SK-N-SH treated with all-trans-retinoic acid at 6 μM for 48 hours (cell line): ENCODE measurements around the gene FOSL2.

Source experiments
- BACH2 ChIP-seq: fragments of 250-450 bp; sonication (Bioruptor Pico); IDR thresholded peaks from 2 replicates; pipeline ENCODE4 v1.9.0; 2021; ENCODE audit warnings: mild to moderate bottlenecking, borderline replicate concordance
- CSDC2 ChIP-seq: fragments of 250-450 bp; sonication (Bioruptor Pico); IDR thresholded peaks from 2 replicates; pipeline ENCODE4 v1.5.0; 2020; ENCODE audit warnings: mild to moderate bottlenecking, moderate library complexity
- ESRRG ChIP-seq: fragments of 250-450 bp; sonication (Bioruptor Pico); IDR thresholded peaks from 2 replicates; pipeline ENCODE4 v1.6.1; 2021; ENCODE audit warnings: mild to moderate bottlenecking
- GLIS3 ChIP-seq: fragments of 250-450 bp; sonication (Bioruptor Pico); IDR thresholded peaks from 2 replicates; pipeline ENCODE4 v1.5.0; 2020; ENCODE audit warnings: mild to moderate bottlenecking, moderate library complexity
- OSR1 ChIP-seq: fragments of 250-450 bp; sonication (Bioruptor Pico); IDR thresholded peaks from 2 replicates; pipeline ENCODE4 v1.8.0; 2022; ENCODE audit warnings: moderate library complexity, mild to moderate bottlenecking, inconsistent platforms
- PATZ1 ChIP-seq: fragments of 250-450 bp; sonication (Bioruptor Pico); IDR thresholded peaks from 2 replicates; pipeline ENCODE4 v1.8.0; 2020; ENCODE audit warnings: mild to moderate bottlenecking, moderate library complexity, borderline replicate concordance
- RARB ChIP-seq: fragments of 250-450 bp; sonication (Bioruptor Pico); IDR thresholded peaks from 2 replicates; pipeline ENCODE4 v1.8.0; 2021; ENCODE audit warnings: mild to moderate bottlenecking, moderate library complexity
- TCF4 ChIP-seq: fragments of 250-450 bp; sonication (Bioruptor Pico); IDR thresholded peaks from 2 replicates; pipeline ENCODE4 v1.8.0; 2021; ENCODE audit warnings: mild to moderate bottlenecking, moderate library complexity, borderline replicate concordance
- ZC3H10 ChIP-seq: fragments of 250-450 bp; sonication (Bioruptor Pico); IDR thresholded peaks from 2 replicates; pipeline ENCODE4 v1.5.1; 2021; ENCODE audit warnings: mild to moderate bottlenecking, moderate library complexity
- ZFP3 ChIP-seq: fragments of 250-450 bp; sonication (Bioruptor Pico); IDR thresholded peaks from 2 replicates; pipeline ENCODE4 v1.5.0; 2020; ENCODE audit warnings: mild to moderate bottlenecking, moderate library complexity
- ZFP30 ChIP-seq: fragments of 450-650 bp; formaldehyde crosslinking; IDR thresholded peaks from 2 replicates; pipeline ENCODE4 v1.5.0; 2022; ENCODE audit warnings: mild to moderate bottlenecking, moderate library complexity
- ZNF70 ChIP-seq: fragments of 450-650 bp; formaldehyde crosslinking; IDR thresholded peaks from 2 replicates; pipeline ENCODE4 v1.5.0; 2020; ENCODE audit warnings: mild to moderate bottlenecking, moderate library complexity
- ZNF8 ChIP-seq: fragments of 450-650 bp; formaldehyde crosslinking; IDR thresholded peaks from 2 replicates; pipeline ENCODE4 v1.5.0; 2020; ENCODE audit warnings: mild to moderate bottlenecking, moderate library complexity
- TF ChIP-seq, protein P1 (sequence below): fragments of 250-450 bp; sonication (Bioruptor Pico); IDR thresholded peaks from 2 replicates; pipeline ENCODE4 v1.5.0; 2020; ENCODE audit warnings: mild to moderate bottlenecking, moderate library complexity

DNA sequence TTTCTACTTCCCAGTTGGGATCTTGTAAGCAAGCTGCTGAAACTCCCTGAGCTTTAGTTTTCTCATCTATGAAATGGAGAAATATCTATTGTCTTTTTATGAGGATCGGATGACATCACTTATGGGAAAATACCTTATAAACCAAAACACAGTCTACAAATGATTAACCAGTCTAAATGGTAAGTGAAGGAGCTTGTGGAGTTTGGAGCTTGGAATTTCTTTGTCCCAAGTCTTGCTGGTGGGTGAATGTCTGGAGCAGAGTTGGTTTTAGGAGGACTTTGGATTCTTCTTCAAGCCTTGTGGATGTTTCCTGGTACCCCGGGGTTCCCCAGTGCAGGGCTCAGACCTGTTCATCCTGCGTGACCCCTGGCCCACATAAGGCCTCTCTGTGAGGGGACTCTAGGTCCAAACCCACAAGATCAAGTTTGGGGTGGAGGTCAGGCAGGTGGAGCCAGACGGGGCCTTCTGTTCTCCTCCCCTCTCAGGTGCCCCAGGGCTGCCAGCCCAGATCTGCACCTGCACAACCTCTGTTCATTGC is 43.2 kb downstream of the FOSL2 start:
- TF ChIP-seq PATZ1 (CRISPR knock-in tag) (no peak), TCF4 (no peak), ZNF70 (CRISPR knock-in tag) (no peak), CSDC2 (CRISPR knock-in tag) (no peak), ZNF8 (CRISPR knock-in tag) (no peak), OSR1 (CRISPR knock-in tag) (no peak), ZFP3 (CRISPR knock-in tag) (no peak), GLIS3 (CRISPR knock-in tag) (no peak), RARB (CRISPR knock-in tag) (no peak), BACH2 (no peak), ESRRG (no peak), ZFP30 (no peak), ZC3H10 (CRISPR knock-in tag) (no peak)
- TF ChIP-seq, protein P1, sequence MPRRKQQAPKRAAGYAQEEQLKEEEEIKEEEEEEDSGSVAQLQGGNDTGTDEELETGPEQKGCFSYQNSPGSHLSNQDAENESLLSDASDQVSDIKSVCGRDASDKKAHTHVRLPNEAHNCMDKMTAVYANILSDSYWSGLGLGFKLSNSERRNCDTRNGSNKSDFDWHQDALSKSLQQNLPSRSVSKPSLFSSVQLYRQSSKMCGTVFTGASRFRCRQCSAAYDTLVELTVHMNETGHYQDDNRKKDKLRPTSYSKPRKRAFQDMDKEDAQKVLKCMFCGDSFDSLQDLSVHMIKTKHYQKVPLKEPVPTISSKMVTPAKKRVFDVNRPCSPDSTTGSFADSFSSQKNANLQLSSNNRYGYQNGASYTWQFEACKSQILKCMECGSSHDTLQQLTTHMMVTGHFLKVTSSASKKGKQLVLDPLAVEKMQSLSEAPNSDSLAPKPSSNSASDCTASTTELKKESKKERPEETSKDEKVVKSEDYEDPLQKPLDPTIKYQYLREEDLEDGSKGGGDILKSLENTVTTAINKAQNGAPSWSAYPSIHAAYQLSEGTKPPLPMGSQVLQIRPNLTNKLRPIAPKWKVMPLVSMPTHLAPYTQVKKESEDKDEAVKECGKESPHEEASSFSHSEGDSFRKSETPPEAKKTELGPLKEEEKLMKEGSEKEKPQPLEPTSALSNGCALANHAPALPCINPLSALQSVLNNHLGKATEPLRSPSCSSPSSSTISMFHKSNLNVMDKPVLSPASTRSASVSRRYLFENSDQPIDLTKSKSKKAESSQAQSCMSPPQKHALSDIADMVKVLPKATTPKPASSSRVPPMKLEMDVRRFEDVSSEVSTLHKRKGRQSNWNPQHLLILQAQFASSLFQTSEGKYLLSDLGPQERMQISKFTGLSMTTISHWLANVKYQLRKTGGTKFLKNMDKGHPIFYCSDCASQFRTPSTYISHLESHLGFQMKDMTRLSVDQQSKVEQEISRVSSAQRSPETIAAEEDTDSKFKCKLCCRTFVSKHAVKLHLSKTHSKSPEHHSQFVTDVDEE (CRISPR knock-in tag), result no peak
